A673 (cell line): ENCODE results near the gene PIM2. TPM values are rescaled to one million over a fixed set of nuclear protein-coding genes. Genes with fewer than 3 reads are reported as not detected.

ENCODE experiments used
- BruUV-seq: library from RNA; stranded (reverse); fragments of 400-500 nt; replicated peaks from 2 replicates; lab custom pipeline; 2021; lab: Mats Ljungman, UMichigan
- CTCF ChIA-PET: fragments of 300-600 bp; sonication (Branson Sonifier 250); formaldehyde crosslinking; loops from one replicate; lab custom pipeline; 2022; ENCODE audit warnings: antibody characterized with exemption; lab: Charles Lee
- POLR2A ChIA-PET: fragments of 300-600 bp; sonication (Branson Sonifier 250); formaldehyde crosslinking; loops from one replicate; lab custom pipeline; 2022; ENCODE audit warnings: antibody characterized with exemption; ENCODE audit not compliant: low non-redundant PET; lab: Charles Lee
- DNase-seq: peaks from one replicate; pipeline ENCODE4 v3.0.0-alpha.2; 2015; ENCODE audit warnings: low spot score
- H3K27ac ChIP-seq: fragments of 200-600 bp; sonication (generic); 2 replicates; pipeline ENCODE4 v1.5.1; 2016; ENCODE audit warnings: mixed run types, low read depth, mild to moderate bottlenecking, mixed read lengths, antibody characterized with exemption, low read length; ENCODE audit not compliant: poor library complexity, severe bottlenecking
- H3K27me3 ChIP-seq: fragments of 200-600 bp; sonication (generic); replicated peaks from 2 replicates; pipeline ENCODE4 v1.6.1; 2017; ENCODE audit warnings: mixed run types, low read depth, mild to moderate bottlenecking, mixed read lengths, antibody characterized with exemption, low read length; ENCODE audit not compliant: insufficient read depth, poor library complexity
- H3K36me3 ChIP-seq: fragments of 200-600 bp; sonication (generic); 2 replicates; pipeline ENCODE4 v1.6.1; 2016; ENCODE audit warnings: mixed run types, mild to moderate bottlenecking, mixed read lengths, antibody characterized with exemption, low read length; ENCODE audit not compliant: insufficient read depth, poor library complexity, severe bottlenecking
- H3K4me1 ChIP-seq: fragments of 200-600 bp; sonication (generic); 2 replicates; pipeline ENCODE4 v1.6.1; 2017; ENCODE audit warnings: mixed run types, mild to moderate bottlenecking, mixed read lengths, antibody characterized with exemption, low read length; ENCODE audit not compliant: insufficient read depth, poor library complexity, severe bottlenecking
- H3K4me3 ChIP-seq: fragments of 200-600 bp; sonication (generic); 2 replicates; pipeline ENCODE4 v1.5.1; 2016; ENCODE audit warnings: low read depth, mixed run types, mild to moderate bottlenecking, mixed read lengths, low read length; ENCODE audit not compliant: poor library complexity, severe bottlenecking
- H3K9me3 ChIP-seq: fragments of 200-600 bp; sonication (generic); 2 replicates; pipeline ENCODE4 v1.6.1; 2016; ENCODE audit warnings: mixed run types, low read depth, mild to moderate bottlenecking, mixed read lengths, antibody characterized with exemption, low read length; ENCODE audit not compliant: poor library complexity, severe bottlenecking
- EZH2 ChIP-seq: fragments of 200-600 bp; sonication (generic); IDR thresholded peaks from 2 replicates; pipeline ENCODE4 v1.6.1; 2017; ENCODE audit warnings: borderline replicate concordance, low read depth, mild to moderate bottlenecking, mixed read lengths, antibody characterized with exemption, low read length; ENCODE audit not compliant: poor library complexity, severe bottlenecking
- intact Hi-C: fragments of 100-400 bp; cut with micrococcal nuclease; formaldehyde crosslinking; loops from one replicate; pipeline ENCODE4 v1.10.0; 2022; ENCODE audit not compliant: unreplicated experiment
- total RNA-seq: library from RNA; stranded (reverse); gene quantifications from 2 replicates; pipeline ENCODE4 v1.2.3, GENCODE V29; 2021
- TF ChIP-seq, protein P1 (sequence below): fragments of 300-800, 200-600 bp; sonication (generic); conservative IDR thresholded peaks from 2 replicates; pipeline ENCODE4 v1.5.1; 2017; ENCODE audit warnings: low read depth, mild to moderate bottlenecking, antibody characterized with exemption, low read length, moderate library complexity, mixed read lengths

Gene PIM2
- total RNA-seq, 1 experiment from 2014 or later, result 19.9 TPM

DNA sequence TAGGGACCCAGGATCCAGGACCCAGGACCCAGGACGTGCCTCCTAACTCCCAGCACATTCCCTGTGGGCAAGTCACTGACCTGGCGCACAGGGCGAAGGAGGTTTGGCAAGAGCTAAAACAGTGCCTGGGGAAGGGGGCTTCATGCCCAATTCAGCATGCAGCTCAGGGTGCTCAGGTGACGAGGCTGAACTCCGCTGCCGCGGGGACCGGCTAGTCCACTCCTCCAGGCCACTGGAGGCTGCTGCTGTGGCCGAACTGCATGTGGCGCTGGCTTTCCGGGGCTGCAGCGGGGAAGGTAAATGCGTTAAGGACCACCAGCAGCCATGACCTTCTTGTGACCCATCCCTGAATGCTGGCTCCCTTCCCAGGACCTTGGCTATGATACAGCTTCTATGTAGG is 4.9 kb upstream of the PIM2 start:
- ChIA-PET POLR2A (no interaction called here), CTCF (no interaction called here)
- Histone ChIP-seq H3K4me1 (no peaks in the 10 kb centered on the region), H3K4me3 (no peak overlapping the region), H3K36me3 (peaks cover 5% of the 10 kb centered on the region), H3K9me3 (no peaks in the 10 kb centered on the region), H3K27ac (no peak overlapping the region), H3K27me3 (no peaks in the 10 kb centered on the region)
- TF ChIP-seq EZH2, result no peak
- TF ChIP-seq, protein P1, sequence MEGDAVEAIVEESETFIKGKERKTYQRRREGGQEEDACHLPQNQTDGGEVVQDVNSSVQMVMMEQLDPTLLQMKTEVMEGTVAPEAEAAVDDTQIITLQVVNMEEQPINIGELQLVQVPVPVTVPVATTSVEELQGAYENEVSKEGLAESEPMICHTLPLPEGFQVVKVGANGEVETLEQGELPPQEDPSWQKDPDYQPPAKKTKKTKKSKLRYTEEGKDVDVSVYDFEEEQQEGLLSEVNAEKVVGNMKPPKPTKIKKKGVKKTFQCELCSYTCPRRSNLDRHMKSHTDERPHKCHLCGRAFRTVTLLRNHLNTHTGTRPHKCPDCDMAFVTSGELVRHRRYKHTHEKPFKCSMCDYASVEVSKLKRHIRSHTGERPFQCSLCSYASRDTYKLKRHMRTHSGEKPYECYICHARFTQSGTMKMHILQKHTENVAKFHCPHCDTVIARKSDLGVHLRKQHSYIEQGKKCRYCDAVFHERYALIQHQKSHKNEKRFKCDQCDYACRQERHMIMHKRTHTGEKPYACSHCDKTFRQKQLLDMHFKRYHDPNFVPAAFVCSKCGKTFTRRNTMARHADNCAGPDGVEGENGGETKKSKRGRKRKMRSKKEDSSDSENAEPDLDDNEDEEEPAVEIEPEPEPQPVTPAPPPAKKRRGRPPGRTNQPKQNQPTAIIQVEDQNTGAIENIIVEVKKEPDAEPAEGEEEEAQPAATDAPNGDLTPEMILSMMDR, result no peak
- no TSS peak for BruUV-seq
- intact Hi-C loops, result no loop called here
- no peak for DNase-seq

DNA sequence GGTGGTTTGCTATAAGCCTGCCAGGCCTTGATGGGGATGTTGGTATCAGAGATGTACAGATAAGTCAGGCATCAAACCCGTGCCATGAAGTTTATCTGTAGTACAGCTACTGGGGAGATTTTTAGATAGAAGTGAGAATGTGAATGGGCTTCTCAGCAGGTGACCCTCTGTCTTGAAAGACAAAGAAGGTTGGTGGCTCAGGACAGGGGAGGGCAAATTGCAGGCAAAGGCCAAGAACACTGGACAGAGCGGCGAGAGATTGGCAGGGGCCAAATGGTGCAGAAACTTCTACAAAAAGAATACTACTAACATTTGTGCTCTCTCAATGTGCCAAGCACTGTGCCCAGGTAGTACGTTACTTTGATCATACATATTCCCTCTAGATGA is 1.9 kb upstream of the PIM2 start:
- Histone ChIP-seq H3K4me3 (no peak overlapping the region), H3K27ac (no peak overlapping the region), H3K4me1 (peaks cover 4% of the 10 kb centered on the region), H3K36me3 (peaks cover 5% of the 10 kb centered on the region), H3K9me3 (no peaks in the 10 kb centered on the region), H3K27me3 (no peaks in the 10 kb centered on the region)
- no peak for DNase-seq
- no TSS peak for BruUV-seq
- POLR2A ChIA-PET, result no interaction called here
- CTCF ChIA-PET, result no interaction called here
- TF ChIP-seq, protein P1, result no peak
- no peak for TF ChIP-seq EZH2
- intact Hi-C loops, result no loop called here

DNA sequence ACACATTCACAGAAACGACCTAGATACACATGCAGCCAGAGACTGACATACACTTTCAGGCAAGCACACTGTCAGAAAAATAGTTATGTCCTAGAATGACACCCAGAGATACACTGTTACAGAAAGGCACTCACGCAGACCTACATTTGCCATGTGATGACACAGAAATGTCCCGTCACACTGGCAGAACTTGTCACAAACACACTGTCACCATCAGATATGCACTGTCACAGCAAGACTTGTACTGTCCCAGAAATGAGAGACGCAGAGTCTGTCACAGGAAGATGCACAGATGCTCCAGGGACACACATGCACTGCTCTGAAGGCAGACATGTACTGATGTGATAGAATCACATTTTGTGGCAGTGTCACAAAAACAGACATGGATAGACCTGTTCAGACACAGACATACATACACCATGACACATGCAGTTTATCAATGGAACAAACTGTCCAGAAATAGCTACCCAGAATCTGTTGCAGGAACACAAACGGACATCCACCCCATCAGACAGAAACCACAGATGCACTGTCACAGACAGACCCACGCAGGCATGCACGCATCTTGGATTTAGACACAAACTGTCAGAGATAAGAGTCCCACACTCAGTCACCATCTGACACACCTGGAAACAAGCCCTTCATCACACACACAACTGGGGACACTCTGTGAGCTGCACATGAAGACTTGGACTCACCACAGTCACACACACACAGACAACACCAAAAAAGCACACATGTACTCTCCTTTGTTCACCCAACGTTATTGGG is 1.3 kb upstream of the PIM2 start:
- peaks cover 4% of the 10 kb centered on the region for H3K4me1 ChIP-seq
- ChIA-PET CTCF (no interaction called here), POLR2A (no interaction called here)
- intact Hi-C loops, result loop anchor here (5.0 kb wide), 1 partner anchor 323 kb away; the partner anchor contains the start of gene WDR13
- H3K27me3 ChIP-seq, result no peaks in the 10 kb centered on the region
- peaks cover 5% of the 10 kb centered on the region for H3K36me3 ChIP-seq
- H3K27ac ChIP-seq, result no peak overlapping the region
- DNase-seq, result no peak
- H3K4me3 ChIP-seq, result no peak overlapping the region
- H3K9me3 ChIP-seq, result no peaks in the 10 kb centered on the region
- TF ChIP-seq, protein P1, result no peak
- no peak for TF ChIP-seq EZH2
- no TSS peak for BruUV-seq
